ENCODE results near the gene TMEM200B. TPM values are rescaled to one million over a fixed set of nuclear protein-coding genes. Genes with fewer than 3 reads are reported as not detected.

Gene TMEM200B
- total and polyA plus RNA-seq, 2 donors (not counting 1 experiment from before 2014, with no cell fraction given) = 17.7 to 20.8 TPM

- no peak overlapping the region for H3K4me2 ChIP-seq (ENCODE audit: extremely low read depth, insufficient read depth, low read length)
- peaks cover 7% of the 10 kb centered on the region for H3K36me3 ChIP-seq (ENCODE audit: control insufficient read depth, insufficient read depth, low read length)
- DNase-seq (ENCODE audit: low read depth in 2 of 2) = peak; percentile 38 to 52
- peaks cover 24% of the 10 kb centered on the region for H3K79me2 ChIP-seq (ENCODE audit: control insufficient read depth, insufficient read depth, low read length)
- peak overlapping the region in 1 of 4 experiments; percentile 20 for H3K4me3 ChIP-seq (replicated peaks in 1 of 4; ENCODE audit: control extremely low read depth in 1 of 4, insufficient read depth in 1 of 4, low read depth in 3 of 4, low read length in 4 of 4)
- TF ChIP-seq CTCF (conservative IDR thresholded peaks at IDR 0.05 in 1 of 2, IDR thresholded peaks at IDR 0.05 in 1 of 2; ENCODE audit: low read depth in 1 of 2, low read length in 2 of 2) (peak; percentile 31 to 48), EZH2 (IDR thresholded peaks at IDR 0.05; ENCODE audit: low read length, missing control alignments) (no peak)
- peaks cover 9% of the 10 kb centered on the region for H3K4me1 ChIP-seq (ENCODE audit: control insufficient read depth, extremely low read depth, insufficient read depth, low read length)
- no peaks in the 10 kb centered on the region for H3K27me3 ChIP-seq (ENCODE audit: control insufficient read depth, insufficient read depth, low read length)
- H3K9ac ChIP-seq (ENCODE audit: insufficient read depth, low read length) = peak overlapping the region; percentile 39
- no peak overlapping the region for H2AFZ ChIP-seq (ENCODE audit: low read length)
- H4K20me1 ChIP-seq (ENCODE audit: control insufficient read depth, extremely low read depth, insufficient read depth, low read length) = no peaks in the 10 kb centered on the region
- no peak overlapping the region for H3K27ac ChIP-seq (ENCODE audit: insufficient read depth, low read length)
- no peaks in the 10 kb centered on the region for H3K9me3 ChIP-seq (ENCODE audit: control insufficient read depth, insufficient read depth, low read depth, low read length)
Observed at GRCh38 chr1:29120947-29121485, 2.7 kb downstream of the TMEM200B start.

- Histone ChIP-seq H2AFZ (ENCODE audit: low read length) (no peak overlapping the region), H3K9me3 (ENCODE audit: control insufficient read depth, insufficient read depth, low read depth, low read length) (no peaks in the 10 kb centered on the region), H3K4me3 (replicated peaks in 1 of 4; ENCODE audit: control extremely low read depth in 1 of 4, insufficient read depth in 1 of 4, low read depth in 3 of 4, low read length in 4 of 4) (no peak overlapping the region), H3K79me2 (ENCODE audit: control insufficient read depth, insufficient read depth, low read length) (peaks cover 24% of the 10 kb centered on the region), H3K4me2 (ENCODE audit: extremely low read depth, insufficient read depth, low read length) (peak overlapping the region; percentile 33), H3K4me1 (ENCODE audit: control insufficient read depth, extremely low read depth, insufficient read depth, low read length) (peaks cover 9% of the 10 kb centered on the region), H3K9ac (ENCODE audit: insufficient read depth, low read length) (no peak overlapping the region), H3K27ac (ENCODE audit: insufficient read depth, low read length) (no peak overlapping the region), H3K36me3 (ENCODE audit: control insufficient read depth, insufficient read depth, low read length) (peaks cover 7% of the 10 kb centered on the region), H4K20me1 (ENCODE audit: control insufficient read depth, extremely low read depth, insufficient read depth, low read length) (no peaks in the 10 kb centered on the region), H3K27me3 (ENCODE audit: control insufficient read depth, insufficient read depth, low read length) (no peaks in the 10 kb centered on the region)
- TF ChIP-seq CTCF (conservative IDR thresholded peaks at IDR 0.05 in 1 of 2, IDR thresholded peaks at IDR 0.05 in 1 of 2; ENCODE audit: low read depth in 1 of 2, low read length in 2 of 2) (no peak), EZH2 (IDR thresholded peaks at IDR 0.05; ENCODE audit: low read length, missing control alignments) (no peak)
- no peak for DNase-seq (ENCODE audit: low read depth in 2 of 2)
Observed at GRCh38 chr1:29120367-29120766, 3.3 kb downstream of the TMEM200B start.

- Histone ChIP-seq H3K4me3 (replicated peaks in 1 of 4; ENCODE audit: control extremely low read depth in 1 of 4, insufficient read depth in 1 of 4, low read depth in 3 of 4, low read length in 4 of 4) (no peak overlapping the region), H3K9ac (ENCODE audit: insufficient read depth, low read length) (no peak overlapping the region), H3K4me2 (ENCODE audit: extremely low read depth, insufficient read depth, low read length) (no peak overlapping the region), H3K36me3 (ENCODE audit: control insufficient read depth, insufficient read depth, low read length) (peaks cover 7% of the 10 kb centered on the region), H4K20me1 (ENCODE audit: control insufficient read depth, extremely low read depth, insufficient read depth, low read length) (no peaks in the 10 kb centered on the region), H3K27me3 (ENCODE audit: control insufficient read depth, insufficient read depth, low read length) (no peaks in the 10 kb centered on the region), H3K4me1 (ENCODE audit: control insufficient read depth, extremely low read depth, insufficient read depth, low read length) (peaks cover 9% of the 10 kb centered on the region), H3K27ac (ENCODE audit: insufficient read depth, low read length) (no peak overlapping the region), H2AFZ (ENCODE audit: low read length) (no peak overlapping the region), H3K9me3 (ENCODE audit: control insufficient read depth, insufficient read depth, low read depth, low read length) (no peaks in the 10 kb centered on the region), H3K79me2 (ENCODE audit: control insufficient read depth, insufficient read depth, low read length) (peaks cover 24% of the 10 kb centered on the region)
- DNase-seq (ENCODE audit: low read depth in 2 of 2) = peak in 1 of 2 donors; percentile 35
- TF ChIP-seq EZH2 (IDR thresholded peaks at IDR 0.05; ENCODE audit: low read length, missing control alignments) (no peak), CTCF (conservative IDR thresholded peaks at IDR 0.05 in 1 of 2, IDR thresholded peaks at IDR 0.05 in 1 of 2; ENCODE audit: low read depth in 1 of 2, low read length in 2 of 2) (no peak)
Observed at GRCh38 chr1:29119121-29119929, 4.4 kb downstream of the TMEM200B start.

Measured in fibroblast of lung (primary cell).